ENCODE measurements around the gene CNR1.

CNR1 gene

DNA sequence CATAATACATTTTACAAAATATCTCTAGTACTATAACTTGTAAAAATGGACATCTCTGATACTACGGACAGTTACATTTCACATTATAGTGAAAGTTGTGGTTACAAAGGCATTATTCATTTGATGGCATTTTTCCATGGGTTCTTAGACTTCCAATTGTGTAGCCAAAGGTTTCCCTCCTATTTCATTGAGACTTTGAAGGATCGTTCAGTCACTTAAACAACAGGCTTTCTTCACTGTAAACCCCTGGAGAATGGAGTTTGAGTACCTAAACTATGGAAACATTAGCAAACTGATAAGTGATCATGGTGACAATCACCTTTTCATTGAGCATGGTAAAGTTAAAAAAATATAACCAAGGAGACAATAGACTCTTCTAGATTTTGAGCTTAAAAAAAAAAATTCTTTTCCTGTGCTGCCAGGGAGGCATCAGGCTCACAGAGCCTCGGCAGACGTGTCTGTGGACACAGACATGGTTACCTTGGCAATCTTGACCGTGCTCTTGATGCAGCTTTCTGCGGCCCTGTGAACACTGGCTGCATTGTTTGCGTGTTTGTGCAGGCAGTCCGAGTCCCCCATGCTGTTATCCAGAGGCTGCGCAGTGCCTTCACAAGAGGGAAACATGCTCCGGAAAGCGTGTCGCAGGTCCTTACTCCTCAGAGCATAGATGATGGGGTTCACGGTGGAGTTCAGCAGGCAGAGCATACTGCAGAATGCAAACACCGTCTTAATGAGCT lies 22.6 kb downstream of the CNR1 start:
- DNase-seq, result no peak

- DNase-seq, result no peak
Measured at GRCh38 chr6:88142297-88142668, 23.9 kb downstream of the CNR1 start.

DNA sequence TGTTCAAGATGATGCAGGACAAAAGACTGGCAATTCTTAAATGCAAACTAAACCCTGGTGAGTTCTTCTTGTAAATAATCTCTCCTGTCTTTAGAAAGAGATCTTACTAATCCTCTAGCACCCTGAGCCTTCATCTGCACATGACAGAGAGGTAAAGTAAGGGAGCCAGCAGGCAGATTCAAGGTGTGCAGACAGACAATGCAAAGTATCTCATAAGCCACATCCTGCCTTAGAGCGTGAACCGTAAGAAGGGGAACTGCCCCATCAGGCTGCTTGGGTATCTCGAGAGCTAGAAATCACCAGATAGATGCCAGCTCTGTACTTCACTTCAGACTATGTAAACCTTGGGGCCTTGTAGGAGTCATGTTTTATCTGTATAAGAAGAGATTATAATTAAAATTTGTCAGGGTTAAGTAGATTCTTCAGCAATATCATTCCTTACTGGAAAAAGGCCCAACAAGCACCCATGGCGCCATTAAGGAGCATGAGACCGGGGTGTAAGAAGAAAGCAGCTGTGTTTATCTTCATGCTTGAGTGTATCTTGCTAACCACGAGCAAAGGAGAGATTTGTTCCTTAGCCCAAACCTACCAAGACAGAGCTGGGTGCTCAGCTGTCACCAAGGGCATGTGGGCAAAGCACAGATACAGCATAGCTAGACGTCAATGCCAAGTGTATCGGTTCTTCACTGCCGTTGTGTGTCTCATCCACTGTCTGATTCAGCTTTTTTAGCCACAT lies 24.4 kb downstream of the CNR1 start:
- no peak for DNase-seq

GRCh38 chr6:88137915-88138314 lies 28.2 kb downstream of the CNR1 start:
- no peak for DNase-seq

- DNase-seq, result no peak
Measured at GRCh38 chr6:88135578-88136114, 30.5 kb downstream of the CNR1 start.

DNA sequence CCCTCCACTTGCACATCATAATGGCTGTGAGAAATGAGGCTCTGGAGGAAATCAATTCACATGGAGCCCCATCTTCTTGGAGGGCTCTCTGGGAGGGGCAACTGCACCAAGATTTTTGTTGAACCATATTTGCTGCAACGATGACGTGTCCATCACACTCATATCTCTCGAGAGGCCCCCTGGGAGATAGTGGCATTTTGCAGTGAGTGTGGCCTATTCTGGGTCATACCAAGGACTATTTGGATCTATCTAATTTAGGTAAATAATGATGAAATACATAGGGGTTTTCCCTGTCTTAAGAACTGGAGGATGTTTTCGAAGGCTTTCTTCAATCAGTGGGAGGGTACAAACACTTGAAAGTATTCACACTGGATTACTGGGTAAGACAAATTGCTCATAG lies 31.6 kb downstream of the CNR1 start:
- no peak for DNase-seq

GRCh38 chr6:88133718-88134117 lies 32.4 kb downstream of the CNR1 start:
- no peak for DNase-seq

GRCh38 chr6:88124925-88125557 lies 41.1 kb downstream of the CNR1 start:
- no peak for DNase-seq

DNA sequence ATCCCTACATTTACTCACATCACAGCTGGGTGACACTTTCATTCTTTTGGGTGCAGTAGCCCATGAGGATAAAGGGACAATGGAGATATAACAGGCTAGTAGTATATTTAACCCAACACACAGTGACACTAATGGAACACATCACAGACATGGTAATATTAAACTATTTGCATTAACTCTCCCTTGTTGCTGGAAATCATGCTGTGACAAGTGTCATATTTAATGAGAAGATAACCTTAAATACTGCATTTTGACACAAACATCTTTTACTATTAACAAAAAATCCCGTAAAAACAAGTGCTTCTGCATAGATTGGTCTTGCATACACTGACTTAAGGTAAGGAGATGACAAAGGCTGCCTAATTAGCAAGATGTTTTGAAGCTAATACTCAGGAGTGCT lies 45.5 kb downstream of the CNR1 start:
- no peak for DNase-seq

GRCh38 chr6:88119769-88120168 lies 46.4 kb downstream of the CNR1 start:
- no peak for DNase-seq

- DNase-seq, result no peak
Measured at GRCh38 chr6:88116276-88116675, 49.9 kb downstream of the CNR1 start.

DNA sequence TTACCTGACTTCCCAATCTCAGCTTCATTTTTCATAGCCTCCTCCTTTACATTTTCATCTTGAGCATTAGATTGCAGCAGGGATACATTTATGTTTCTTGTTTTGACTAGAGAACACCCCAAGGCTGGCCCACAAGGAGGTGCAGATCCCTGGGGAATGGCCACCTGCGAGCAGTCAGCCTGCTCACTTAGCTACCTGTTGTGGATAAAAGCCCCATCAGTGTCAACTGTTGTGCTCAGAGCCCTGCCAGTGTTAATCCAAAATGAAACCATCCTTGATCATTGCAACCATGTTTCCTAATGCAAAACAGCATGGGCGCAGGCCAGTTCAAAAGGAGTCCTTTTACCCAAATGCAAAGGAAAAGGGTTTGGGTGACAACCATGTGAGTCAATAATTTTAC lies 50.8 kb downstream of the CNR1 start:
- DNase-seq, result no peak

- DNase-seq, result no peak
Measured at GRCh38 chr6:88114838-88115237, 51.3 kb downstream of the CNR1 start.

GRCh38 chr6:88111991-88112390 lies 54.2 kb downstream of the CNR1 start:
- DNase-seq, result no peak

GRCh38 chr6:88107241-88107640 lies 58.9 kb downstream of the CNR1 start:
- DNase-seq, result no peak

DNA sequence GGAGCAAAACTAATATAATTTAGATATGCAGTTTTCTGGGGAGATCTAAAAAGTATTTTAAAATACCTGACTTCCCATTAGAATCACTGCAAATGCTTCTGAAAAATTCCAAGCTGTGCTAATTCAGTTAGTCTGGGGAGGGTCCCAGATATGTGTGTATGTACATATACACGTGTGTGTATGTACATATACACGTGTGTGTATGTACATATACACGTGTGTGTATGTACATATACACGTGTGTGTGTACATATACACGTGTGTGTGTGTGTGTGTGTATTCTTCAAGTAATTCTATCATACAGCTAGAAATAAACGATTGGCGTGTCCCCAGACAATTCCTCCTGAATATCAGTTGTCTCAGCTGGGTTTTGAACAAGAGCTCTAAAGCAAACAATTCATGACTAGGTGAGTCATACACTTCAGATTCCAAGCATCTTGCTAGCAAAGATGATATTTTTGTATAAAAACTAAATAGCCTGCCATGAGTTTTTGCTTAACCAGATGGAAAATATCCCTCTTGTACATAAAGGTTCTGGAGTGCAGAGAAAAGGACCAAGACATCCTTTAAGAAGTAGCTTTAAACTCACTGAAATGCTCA lies 60.3 kb downstream of the CNR1 start:
- no peak for DNase-seq
